Progenitor cell of endocrine pancreas (in vitro differentiated cells): ENCODE data around the gene SLU7. TPM values are rescaled to one million over a fixed set of nuclear protein-coding genes. Genes with fewer than 3 reads are reported as not detected.
"Not testable (repeated sequence)": the region's sequence is repeated elsewhere in the genome, so short reads cannot be mapped to it uniquely, and the experiment has no call there.

Experiments
- DNase-seq: peaks from one replicate; pipeline ENCODE4 v3.0.0; 2021; ENCODE audit warnings: low spot score; ENCODE audit not compliant: unreplicated experiment
- H3K27ac Mint-ChIP-seq: 2 replicates; pipeline ENCODE4 v1.8.0; 2021; ENCODE audit warnings: mild to moderate bottlenecking, moderate library complexity, mixed read lengths
- H3K27me3 Mint-ChIP-seq: 2 replicates; pipeline ENCODE4 v1.8.0; 2021; ENCODE audit warnings: mixed read lengths
- H3K36me3 Mint-ChIP-seq: 2 replicates; pipeline ENCODE4 v1.8.0; 2022; ENCODE audit warnings: mixed read lengths; ENCODE audit not compliant: insufficient read depth
- H3K4me1 Mint-ChIP-seq: 2 replicates; pipeline ENCODE4 v1.8.0; 2021; ENCODE audit warnings: low read depth, mixed read lengths
- H3K4me3 Mint-ChIP-seq: 2 replicates; pipeline ENCODE4 v1.8.0; 2021; ENCODE audit warnings: low read depth, mild to moderate bottlenecking, moderate library complexity, mixed read lengths
- H3K9me3 Mint-ChIP-seq: 2 replicates; pipeline ENCODE4 v1.8.0; 2021; ENCODE audit warnings: low read depth, mixed read lengths
- total RNA-seq: library from RNA; stranded (reverse); gene quantifications from 2 replicates; pipeline ENCODE4 v1.2.1, GENCODE V29; 2021
- TF ChIP-seq, protein P1 (sequence below): fragments of 200-600 bp; sonication (generic); IDR thresholded peaks from one replicate; pipeline ENCODE4 v1.5.0; 2021; ENCODE audit warnings: antibody characterized with exemption, mild to moderate bottlenecking; ENCODE audit not compliant: unreplicated experiment

Gene SLU7
- total RNA-seq, 1 donor from 2014 or later = 43.1 TPM

DNA sequence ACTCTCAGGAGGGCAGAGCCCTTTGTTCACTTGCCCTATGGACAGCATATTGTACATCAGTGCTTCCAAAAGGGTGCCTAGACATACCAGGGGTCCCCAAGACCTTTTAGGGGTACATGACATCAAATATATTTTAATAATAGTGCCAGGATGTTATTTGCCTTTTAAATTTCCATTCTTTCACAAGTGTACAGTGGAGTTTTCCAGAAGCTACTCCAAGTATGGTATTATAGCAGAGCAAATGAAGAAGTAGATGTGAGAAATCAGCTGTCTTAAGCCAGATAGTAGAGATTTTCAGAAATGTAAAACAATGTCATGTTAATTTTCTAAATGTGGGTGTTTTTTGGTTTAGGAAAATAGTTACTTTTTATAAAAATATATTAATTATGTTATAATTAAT, 18.4 kb upstream of the SLU7 start:
- no peak for DNase-seq
- Mint-ChIP-seq H3K27me3 (peaks cover 9% of the 10 kb centered on the region), H3K4me3 (no peak overlapping the region), H3K36me3 (no peaks in the 10 kb centered on the region), H3K4me1 (peaks cover 11% of the 10 kb centered on the region), H3K27ac (no peak overlapping the region), H3K9me3 (no peaks in the 10 kb centered on the region)
- TF ChIP-seq, protein P1, sequence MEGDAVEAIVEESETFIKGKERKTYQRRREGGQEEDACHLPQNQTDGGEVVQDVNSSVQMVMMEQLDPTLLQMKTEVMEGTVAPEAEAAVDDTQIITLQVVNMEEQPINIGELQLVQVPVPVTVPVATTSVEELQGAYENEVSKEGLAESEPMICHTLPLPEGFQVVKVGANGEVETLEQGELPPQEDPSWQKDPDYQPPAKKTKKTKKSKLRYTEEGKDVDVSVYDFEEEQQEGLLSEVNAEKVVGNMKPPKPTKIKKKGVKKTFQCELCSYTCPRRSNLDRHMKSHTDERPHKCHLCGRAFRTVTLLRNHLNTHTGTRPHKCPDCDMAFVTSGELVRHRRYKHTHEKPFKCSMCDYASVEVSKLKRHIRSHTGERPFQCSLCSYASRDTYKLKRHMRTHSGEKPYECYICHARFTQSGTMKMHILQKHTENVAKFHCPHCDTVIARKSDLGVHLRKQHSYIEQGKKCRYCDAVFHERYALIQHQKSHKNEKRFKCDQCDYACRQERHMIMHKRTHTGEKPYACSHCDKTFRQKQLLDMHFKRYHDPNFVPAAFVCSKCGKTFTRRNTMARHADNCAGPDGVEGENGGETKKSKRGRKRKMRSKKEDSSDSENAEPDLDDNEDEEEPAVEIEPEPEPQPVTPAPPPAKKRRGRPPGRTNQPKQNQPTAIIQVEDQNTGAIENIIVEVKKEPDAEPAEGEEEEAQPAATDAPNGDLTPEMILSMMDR = no peak

DNA sequence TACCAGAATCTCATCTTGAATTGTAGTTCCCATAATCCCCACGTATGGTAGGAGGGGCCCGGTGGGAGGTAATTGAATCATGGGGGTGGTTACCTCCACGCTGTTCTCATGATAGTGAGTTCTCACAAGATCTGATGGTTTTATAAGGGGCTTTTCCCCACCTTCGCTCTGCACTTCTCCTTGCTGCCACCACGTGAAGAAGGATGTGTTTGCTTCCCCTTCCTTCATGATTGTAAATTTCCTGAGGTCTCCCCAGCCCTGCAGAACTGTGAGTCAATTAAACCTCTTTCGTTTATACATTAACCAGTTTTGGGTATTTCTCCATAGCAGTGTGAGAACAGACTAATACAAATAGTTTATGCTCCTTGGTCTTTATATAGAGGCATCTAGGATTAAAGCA, 17.8 kb upstream of the SLU7 start:
- H3K9me3 Mint-ChIP-seq, H3K4me3 Mint-ChIP-seq, H3K36me3 Mint-ChIP-seq, DNase-seq, H3K27me3 Mint-ChIP-seq, H3K27ac Mint-ChIP-seq: not testable (repeated sequence)
- H3K4me1 Mint-ChIP-seq = peaks cover 11% of the 10 kb centered on the region

DNA sequence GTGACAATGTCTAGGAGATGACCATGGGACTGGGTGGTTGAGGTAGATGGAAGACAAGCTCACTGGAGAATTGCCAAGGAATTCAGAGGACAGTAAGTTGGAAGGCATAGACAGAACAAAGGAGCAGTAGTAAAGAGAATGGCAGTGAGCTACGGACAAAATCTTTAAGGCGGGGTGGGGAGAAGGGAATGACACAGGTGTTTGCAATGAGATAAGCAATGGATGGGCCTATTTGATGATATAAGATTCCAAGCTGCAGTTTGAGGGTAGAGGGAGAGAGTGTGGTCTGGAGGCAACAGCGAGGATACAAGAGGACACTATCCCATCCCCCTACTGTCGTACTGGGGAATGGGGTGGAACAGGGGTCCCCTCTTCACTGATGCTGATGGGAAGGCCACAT, 17.1 kb upstream of the SLU7 start:
- TF ChIP-seq, protein P1 = no peak
- Mint-ChIP-seq H3K4me1 (peaks cover 11% of the 10 kb centered on the region), H3K4me3 (no peak overlapping the region), H3K27ac (no peak overlapping the region), H3K9me3 (no peaks in the 10 kb centered on the region), H3K27me3 (peaks cover 9% of the 10 kb centered on the region), H3K36me3 (peaks cover 2% of the 10 kb centered on the region)
- no peak for DNase-seq

DNA sequence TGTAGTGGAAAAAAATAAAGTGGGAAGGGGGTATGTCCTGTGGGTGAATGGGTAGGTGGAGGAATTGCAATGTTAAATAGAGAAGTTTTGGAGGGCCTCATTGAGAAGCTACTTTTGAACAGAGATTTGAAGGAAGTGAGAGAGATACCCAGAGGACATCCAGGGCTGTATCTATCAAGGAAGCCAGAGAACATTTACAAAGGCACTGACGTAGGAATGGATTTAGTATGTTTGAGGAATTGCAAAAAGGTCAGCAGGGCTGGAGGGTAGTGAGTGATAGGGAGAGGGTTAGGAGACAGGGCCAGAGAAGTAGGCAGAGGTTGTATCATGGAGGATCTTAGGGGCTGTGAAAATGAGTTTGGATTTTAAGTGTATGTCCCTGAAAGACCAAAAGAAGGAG, 16.7 kb upstream of the SLU7 start:
- no peak for DNase-seq
- Mint-ChIP-seq H3K36me3 (peaks cover 2% of the 10 kb centered on the region), H3K27me3 (peaks cover 9% of the 10 kb centered on the region), H3K4me1 (peaks cover 11% of the 10 kb centered on the region), H3K27ac (no peak overlapping the region), H3K4me3 (no peak overlapping the region), H3K9me3 (no peaks in the 10 kb centered on the region)
- TF ChIP-seq, protein P1 = no peak

DNA sequence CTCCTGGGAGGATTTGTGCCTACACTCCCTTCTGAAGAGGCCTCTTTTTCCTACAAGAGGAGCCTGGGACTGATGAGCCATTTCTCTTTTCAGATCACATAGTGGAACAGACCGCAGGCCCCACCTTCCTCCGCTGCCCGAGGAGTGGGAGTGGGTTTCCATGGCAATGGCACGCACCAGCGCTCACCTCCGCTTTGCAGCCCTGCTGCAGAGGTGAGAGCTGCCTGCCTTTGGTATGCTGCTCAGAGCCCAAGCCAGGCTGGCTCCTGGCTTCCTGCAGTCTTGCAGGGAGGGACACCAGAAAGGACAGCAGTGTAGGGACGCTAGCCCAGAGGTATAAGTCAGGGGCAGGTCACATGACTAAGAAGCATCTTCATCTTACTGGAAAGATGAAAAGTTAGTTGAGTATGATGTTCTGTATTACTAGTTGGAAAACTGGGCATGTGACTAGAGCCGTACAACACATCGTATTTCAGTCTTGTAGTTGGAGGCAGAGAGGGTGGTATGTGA, 15.2 kb upstream of the SLU7 start:
- Mint-ChIP-seq H3K27me3 (peaks cover 7% of the 10 kb centered on the region), H3K9me3 (no peaks in the 10 kb centered on the region), H3K4me3 (no peak overlapping the region), H3K27ac (no peak overlapping the region), H3K36me3 (peaks cover 2% of the 10 kb centered on the region), H3K4me1 (peaks cover 9% of the 10 kb centered on the region)
- TF ChIP-seq, protein P1 = no peak
- DNase-seq = peak; percentile 40

DNA sequence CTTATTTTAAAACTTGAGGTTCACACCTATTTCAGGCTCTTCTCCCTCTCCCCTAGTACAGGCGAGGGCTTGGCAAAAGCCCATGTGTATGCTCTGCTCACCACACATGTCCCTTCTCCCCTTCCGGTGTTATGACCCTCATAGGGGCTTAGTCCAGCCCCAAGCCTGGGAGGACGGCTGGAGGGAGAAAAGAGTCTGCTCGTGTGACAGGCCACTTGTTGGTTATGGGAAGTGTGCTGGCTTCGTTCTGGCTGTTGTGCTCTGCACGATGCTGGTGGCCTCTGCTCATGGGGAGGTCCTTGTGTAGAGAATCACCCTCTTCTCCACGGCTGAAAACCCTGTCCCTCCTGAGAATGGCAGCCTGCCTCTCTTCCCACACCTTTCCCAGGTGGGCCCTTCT, 13.9 kb upstream of the SLU7 start:
- Mint-ChIP-seq H3K9me3 (no peaks in the 10 kb centered on the region), H3K27ac (no peak overlapping the region), H3K36me3 (peaks cover 3% of the 10 kb centered on the region), H3K27me3 (peaks cover 7% of the 10 kb centered on the region), H3K4me1 (peaks cover 7% of the 10 kb centered on the region), H3K4me3 (no peak overlapping the region)
- TF ChIP-seq, protein P1 = no peak
- DNase-seq = no peak
